OCI-LY3 (cell line): ENCODE results near the gene ENTPD2.

ENCODE experiments used
- H2AFZ ChIP-seq: fragments of 200-600, 300-600 bp; shearing (Covaris generic); 2 replicates; pipeline ENCODE4 v1.6.0; 2014; ENCODE audit warnings: antibody characterized with exemption, low read depth, low read length
- H3K27ac ChIP-seq: fragments of 200-600, 300-600 bp; sonication (generic); 2 replicates; pipeline ENCODE4 v1.5.1; 2014; ENCODE audit warnings: mild to moderate bottlenecking, low read length, moderate library complexity, mixed read lengths
- H3K27me3 ChIP-seq: fragments of 200-600, 300-600 bp; sonication (generic); 2 replicates; pipeline ENCODE4 v1.6.1; 2014; ENCODE audit warnings: low read depth, low read length, mixed read lengths
- H3K36me3 ChIP-seq: fragments of 200-600, 300-600 bp; sonication (generic); replicated peaks from 2 replicates; pipeline ENCODE3; 2014; ENCODE audit warnings: low read depth, low read length, mixed read lengths
- H3K4me1 ChIP-seq: fragments of 300-600, 200-600 bp; sonication (generic); 2 replicates; pipeline ENCODE4 v1.6.1; 2014; ENCODE audit warnings: low read length, mixed read lengths
- H3K4me2 ChIP-seq: fragments of 200-600, 300-600 bp; sonication (generic); 2 replicates; pipeline ENCODE4 v1.6.1; 2014; ENCODE audit warnings: low read length, mixed read lengths
- H3K4me3 ChIP-seq: fragments of 300-600, 200-600 bp; sonication (generic); 2 replicates; pipeline ENCODE4 v1.5.1; 2014; ENCODE audit warnings: antibody characterized with exemption, mild to moderate bottlenecking, low read length, moderate library complexity
- H3K79me2 ChIP-seq: fragments of 300-600, 200-600 bp; shearing (Covaris generic); 2 replicates; pipeline ENCODE4 v1.6.1; 2014; ENCODE audit warnings: mild to moderate bottlenecking, low read length, mixed read lengths
- H3K9ac ChIP-seq: fragments of 300-600, 200-600 bp; shearing (Covaris generic); 2 replicates; pipeline ENCODE4 v1.6.0; 2014; ENCODE audit warnings: mild to moderate bottlenecking, low read length, moderate library complexity
- H3K9me3 ChIP-seq: fragments of 200-600, 300-600 bp; shearing (Covaris generic); 2 replicates; pipeline ENCODE4 v1.6.1; 2014; ENCODE audit warnings: low read length, mixed read lengths; ENCODE audit not compliant: insufficient read depth
- H4K20me1 ChIP-seq: fragments of 200-600, 300-600 bp; sonication (generic); 2 replicates; pipeline ENCODE4 v1.6.1; 2016; ENCODE audit warnings: low read length, mixed read lengths; ENCODE audit not compliant: insufficient read depth
- CTCF ChIP-seq: fragments of 200-600, 300-600 bp; sonication (generic); IDR thresholded peaks from 2 replicates; pipeline ENCODE4 v1.5.1; 2014; ENCODE audit warnings: antibody characterized with exemption, low read length, low read depth
- EZH2phosphoT487 ChIP-seq: fragments of 200-600 bp; shearing (Covaris generic); IDR thresholded peaks from 2 replicates; pipeline ENCODE4 v1.6.1; 2018; ENCODE audit warnings: antibody characterized with exemption, mixed run types, low read depth

Gene ENTPD2

GRCh38 chr9:137097761-137098462, 44.1 kb upstream of the ENTPD2 start:
- H3K27me3 ChIP-seq: no peaks in the 10 kb centered on the region
- peaks cover 14% of the 10 kb centered on the region for H3K4me1 ChIP-seq
- no peaks in the 10 kb centered on the region for H3K79me2 ChIP-seq
- no peak overlapping the region for H3K9ac ChIP-seq
- H2AFZ ChIP-seq: no peak overlapping the region
- peaks cover 15% of the 10 kb centered on the region for H3K9me3 ChIP-seq
- H4K20me1 ChIP-seq: no peaks in the 10 kb centered on the region
- no peak overlapping the region for H3K4me2 ChIP-seq
- peaks cover 43% of the 10 kb centered on the region for H3K36me3 ChIP-seq
- no peak overlapping the region for H3K4me3 ChIP-seq
- TF ChIP-seq CTCF (no peak), EZH2phosphoT487 (no peak)
- no peak overlapping the region for H3K27ac ChIP-seq

DNA sequence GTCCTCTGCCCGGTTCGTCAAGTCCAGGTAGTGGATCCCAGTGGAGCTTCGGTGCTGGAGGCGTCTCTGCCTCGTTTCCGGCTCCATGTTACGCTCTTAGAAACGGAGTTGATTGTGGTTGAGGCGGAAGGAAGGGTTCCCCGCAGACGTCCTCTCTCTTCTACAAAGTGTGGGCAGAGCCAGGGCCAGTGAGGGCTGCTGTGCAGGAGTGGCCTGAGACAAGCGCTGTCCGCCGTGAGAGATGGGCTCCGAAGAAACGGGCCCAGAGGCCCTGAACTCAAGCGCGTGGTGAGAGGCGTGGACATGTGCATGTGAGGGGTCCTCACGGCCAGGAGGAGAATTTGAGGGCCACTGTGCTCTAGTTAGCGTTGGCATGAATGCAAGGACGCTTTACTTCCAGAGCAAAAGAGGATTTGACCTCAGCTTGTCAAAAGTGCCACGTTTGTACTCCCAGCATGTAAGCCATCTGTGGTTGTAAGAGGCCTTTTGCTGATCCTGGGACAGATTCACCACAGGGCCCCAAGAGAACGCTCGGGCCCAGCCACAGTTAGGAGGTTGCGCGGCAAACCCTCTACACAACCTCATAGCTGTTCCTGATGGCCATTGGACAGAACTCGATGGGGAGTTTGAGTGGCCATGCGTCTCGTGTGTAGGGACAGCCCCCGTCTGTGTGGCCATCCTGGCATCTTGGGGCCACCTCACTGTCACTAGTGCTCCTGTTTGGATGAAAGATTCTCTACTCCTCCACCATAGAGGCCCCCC, 43.1 kb upstream of the ENTPD2 start:
- TF ChIP-seq CTCF (no peak), EZH2phosphoT487 (no peak)
- Histone ChIP-seq H3K27me3 (no peaks in the 10 kb centered on the region), H3K4me3 (no peak overlapping the region), H3K9ac (no peak overlapping the region), H3K4me2 (no peak overlapping the region), H2AFZ (no peak overlapping the region), H3K79me2 (no peaks in the 10 kb centered on the region), H3K4me1 (peaks cover 14% of the 10 kb centered on the region), H3K36me3 (peaks cover 38% of the 10 kb centered on the region), H4K20me1 (no peaks in the 10 kb centered on the region), H3K27ac (no peak overlapping the region), H3K9me3 (peaks cover 7% of the 10 kb centered on the region)

DNA sequence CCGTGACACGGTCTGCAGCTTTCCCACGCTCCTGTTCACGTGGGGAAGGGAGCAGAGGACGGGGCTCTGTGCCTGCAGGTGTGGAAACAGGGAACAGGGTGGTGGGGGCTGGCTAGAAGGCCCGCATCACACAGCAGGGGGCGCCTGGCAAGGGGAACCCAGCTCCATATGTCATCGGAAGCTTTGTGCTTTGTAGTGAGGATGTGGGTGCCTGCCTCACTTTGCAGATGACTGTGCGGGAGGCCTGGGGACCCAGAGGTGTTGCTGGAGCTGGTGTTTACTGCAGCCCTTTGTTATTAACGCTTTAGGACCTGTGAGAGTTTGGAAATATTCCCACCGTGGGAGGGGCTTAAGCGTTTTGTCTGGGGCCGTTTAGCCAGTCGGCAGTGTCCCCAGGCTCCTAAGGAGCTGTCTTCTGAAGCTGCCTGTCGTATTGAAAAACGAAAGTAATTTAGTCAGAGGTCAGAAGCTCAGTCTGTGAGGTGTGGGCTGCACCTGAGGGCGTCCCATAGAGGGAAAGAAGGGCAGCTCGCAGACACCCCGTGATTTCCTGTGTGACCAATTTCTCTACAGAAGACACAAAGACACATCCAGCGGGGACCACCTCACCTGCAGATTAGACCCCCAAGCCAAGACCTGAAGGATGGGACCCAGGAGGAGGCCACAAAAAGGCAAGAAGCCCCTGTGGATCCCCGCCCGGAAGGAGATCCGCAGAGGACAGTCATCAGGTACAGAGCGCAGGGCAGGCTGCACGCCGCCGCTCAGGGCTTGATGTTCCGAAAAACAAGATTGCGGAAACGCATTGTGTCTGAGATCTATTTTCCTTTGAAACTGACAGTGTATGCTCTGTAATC, 42.0 kb upstream of the ENTPD2 start:
- Histone ChIP-seq H3K9me3 (no peaks in the 10 kb centered on the region), H4K20me1 (no peaks in the 10 kb centered on the region), H3K4me3 (peak overlapping the region; percentile 72), H3K27me3 (no peaks in the 10 kb centered on the region), H3K4me2 (peak overlapping the region; percentile 92), H3K4me1 (peaks cover 14% of the 10 kb centered on the region), H2AFZ (no peak overlapping the region), H3K79me2 (no peaks in the 10 kb centered on the region), H3K9ac (peak overlapping the region; percentile 31; the same call in 1 of the 2 replicates), H3K36me3 (peaks cover 30% of the 10 kb centered on the region), H3K27ac (peak overlapping the region; percentile 60)
- TF ChIP-seq EZH2phosphoT487 (no peak), CTCF (peak; percentile 66)
